Thyroid gland (tissue), 4 donors: ENCODE results near the gene FHOD3.

Source experiments
- POLR2A ChIP-seq, 2 donors: fragments of 450-650 bp; IDR thresholded peaks; one replicate each; pipeline ENCODE4 v1.6.1; 2017; ENCODE audit warnings: antibody characterized with exemption in 2 of 2, mild to moderate bottlenecking in 2 of 2, moderate library complexity in 1 of 2
- TF ChIP-seq, protein P1 (sequence below), 6 experiments: fragments of 200-600 bp in 3 of 6; fragments of 450-650 bp in 3 of 6; sonication (generic) in 3 of 6; IDR thresholded peaks; one replicate each; pipeline ENCODE4 v1.5.1; 2016 to 2019; ENCODE audit warnings: antibody characterized with exemption in 6 of 6, mild to moderate bottlenecking in 2 of 6, inconsistent platforms in 1 of 6, moderate library complexity in 1 of 6

DNA sequence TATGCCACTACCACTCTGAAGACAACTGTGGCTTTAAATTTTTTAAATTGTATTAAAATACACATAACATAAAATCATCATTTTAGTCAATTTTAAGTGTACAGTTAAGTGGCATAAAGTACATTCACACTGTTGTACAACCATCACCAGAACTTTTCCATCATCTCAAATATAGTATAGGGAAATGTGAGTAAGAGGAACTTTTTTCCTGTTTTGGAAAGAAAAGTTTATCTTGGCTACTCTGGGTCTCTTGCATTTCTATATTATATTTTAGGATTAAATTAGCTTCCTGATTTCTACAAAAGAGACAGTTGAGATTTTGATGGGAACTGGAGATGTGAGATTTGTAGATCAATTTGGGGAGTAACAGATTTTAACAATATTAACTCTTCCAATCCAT lies 528.0 kb downstream of the FHOD3 start:
- TF ChIP-seq, protein P1, sequence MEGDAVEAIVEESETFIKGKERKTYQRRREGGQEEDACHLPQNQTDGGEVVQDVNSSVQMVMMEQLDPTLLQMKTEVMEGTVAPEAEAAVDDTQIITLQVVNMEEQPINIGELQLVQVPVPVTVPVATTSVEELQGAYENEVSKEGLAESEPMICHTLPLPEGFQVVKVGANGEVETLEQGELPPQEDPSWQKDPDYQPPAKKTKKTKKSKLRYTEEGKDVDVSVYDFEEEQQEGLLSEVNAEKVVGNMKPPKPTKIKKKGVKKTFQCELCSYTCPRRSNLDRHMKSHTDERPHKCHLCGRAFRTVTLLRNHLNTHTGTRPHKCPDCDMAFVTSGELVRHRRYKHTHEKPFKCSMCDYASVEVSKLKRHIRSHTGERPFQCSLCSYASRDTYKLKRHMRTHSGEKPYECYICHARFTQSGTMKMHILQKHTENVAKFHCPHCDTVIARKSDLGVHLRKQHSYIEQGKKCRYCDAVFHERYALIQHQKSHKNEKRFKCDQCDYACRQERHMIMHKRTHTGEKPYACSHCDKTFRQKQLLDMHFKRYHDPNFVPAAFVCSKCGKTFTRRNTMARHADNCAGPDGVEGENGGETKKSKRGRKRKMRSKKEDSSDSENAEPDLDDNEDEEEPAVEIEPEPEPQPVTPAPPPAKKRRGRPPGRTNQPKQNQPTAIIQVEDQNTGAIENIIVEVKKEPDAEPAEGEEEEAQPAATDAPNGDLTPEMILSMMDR (IDR thresholded peaks at IDR 0.05): no peak
- TF ChIP-seq POLR2A (IDR thresholded peaks at IDR 0.05): no peak
